ENCODE results near the gene AXL.

AXL gene

DNA sequence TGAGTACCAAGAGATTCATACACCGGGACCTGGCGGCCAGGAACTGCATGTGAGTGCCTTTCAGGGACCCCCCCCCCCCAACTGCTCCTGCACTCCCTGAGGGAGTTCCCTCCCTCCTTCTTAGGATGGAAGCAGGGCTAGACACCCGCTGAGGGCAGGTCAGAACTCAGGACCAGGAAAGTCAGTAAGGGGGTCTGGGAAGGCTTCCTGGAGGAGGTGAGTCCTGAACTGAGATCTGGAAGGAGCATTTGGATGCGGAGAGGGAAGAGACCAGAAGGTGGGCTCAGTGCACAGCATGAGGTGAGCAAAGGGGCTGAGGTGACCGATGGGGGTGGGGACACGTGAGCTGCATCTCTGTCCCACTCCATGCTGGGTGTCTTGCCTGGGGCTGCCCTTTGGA lies 34.6 kb downstream of the AXL start:
- TF ChIP-seq, protein P1, sequence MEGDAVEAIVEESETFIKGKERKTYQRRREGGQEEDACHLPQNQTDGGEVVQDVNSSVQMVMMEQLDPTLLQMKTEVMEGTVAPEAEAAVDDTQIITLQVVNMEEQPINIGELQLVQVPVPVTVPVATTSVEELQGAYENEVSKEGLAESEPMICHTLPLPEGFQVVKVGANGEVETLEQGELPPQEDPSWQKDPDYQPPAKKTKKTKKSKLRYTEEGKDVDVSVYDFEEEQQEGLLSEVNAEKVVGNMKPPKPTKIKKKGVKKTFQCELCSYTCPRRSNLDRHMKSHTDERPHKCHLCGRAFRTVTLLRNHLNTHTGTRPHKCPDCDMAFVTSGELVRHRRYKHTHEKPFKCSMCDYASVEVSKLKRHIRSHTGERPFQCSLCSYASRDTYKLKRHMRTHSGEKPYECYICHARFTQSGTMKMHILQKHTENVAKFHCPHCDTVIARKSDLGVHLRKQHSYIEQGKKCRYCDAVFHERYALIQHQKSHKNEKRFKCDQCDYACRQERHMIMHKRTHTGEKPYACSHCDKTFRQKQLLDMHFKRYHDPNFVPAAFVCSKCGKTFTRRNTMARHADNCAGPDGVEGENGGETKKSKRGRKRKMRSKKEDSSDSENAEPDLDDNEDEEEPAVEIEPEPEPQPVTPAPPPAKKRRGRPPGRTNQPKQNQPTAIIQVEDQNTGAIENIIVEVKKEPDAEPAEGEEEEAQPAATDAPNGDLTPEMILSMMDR (IDR thresholded peaks at IDR 0.05; ENCODE audit: low read depth, low read length, missing control alignments): no peak
- no peak overlapping the region for H3K4me3 ChIP-seq (ENCODE audit: low read depth, low read length)
- DNase-seq (ENCODE audit: low read depth): no peak

DNA sequence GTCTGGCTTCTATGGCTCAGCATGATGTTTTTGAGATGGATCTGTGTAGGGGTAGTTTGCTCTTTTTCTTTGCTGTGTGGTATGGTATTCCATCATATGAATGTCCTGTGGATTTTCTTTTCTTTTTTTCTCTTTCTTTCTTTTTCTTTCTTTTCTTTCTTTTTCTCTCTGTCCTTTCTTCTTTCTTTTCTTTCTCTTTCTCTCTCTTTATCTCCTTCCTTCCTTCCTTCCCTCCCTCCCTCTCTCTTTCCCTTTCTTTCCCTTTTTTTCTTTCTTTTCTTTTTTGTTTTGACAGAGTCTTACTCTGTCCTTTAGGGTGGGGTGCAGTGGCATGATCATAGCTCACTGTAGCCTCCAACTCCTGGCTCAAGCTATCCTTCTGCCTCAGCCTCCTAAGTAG lies 36.1 kb downstream of the AXL start:
- DNase-seq (ENCODE audit: low read depth): no peak
- TF ChIP-seq, protein P1 (IDR thresholded peaks at IDR 0.05; ENCODE audit: low read depth, low read length, missing control alignments): no peak
- no peak overlapping the region for H3K4me3 ChIP-seq (ENCODE audit: low read depth, low read length)

DNA sequence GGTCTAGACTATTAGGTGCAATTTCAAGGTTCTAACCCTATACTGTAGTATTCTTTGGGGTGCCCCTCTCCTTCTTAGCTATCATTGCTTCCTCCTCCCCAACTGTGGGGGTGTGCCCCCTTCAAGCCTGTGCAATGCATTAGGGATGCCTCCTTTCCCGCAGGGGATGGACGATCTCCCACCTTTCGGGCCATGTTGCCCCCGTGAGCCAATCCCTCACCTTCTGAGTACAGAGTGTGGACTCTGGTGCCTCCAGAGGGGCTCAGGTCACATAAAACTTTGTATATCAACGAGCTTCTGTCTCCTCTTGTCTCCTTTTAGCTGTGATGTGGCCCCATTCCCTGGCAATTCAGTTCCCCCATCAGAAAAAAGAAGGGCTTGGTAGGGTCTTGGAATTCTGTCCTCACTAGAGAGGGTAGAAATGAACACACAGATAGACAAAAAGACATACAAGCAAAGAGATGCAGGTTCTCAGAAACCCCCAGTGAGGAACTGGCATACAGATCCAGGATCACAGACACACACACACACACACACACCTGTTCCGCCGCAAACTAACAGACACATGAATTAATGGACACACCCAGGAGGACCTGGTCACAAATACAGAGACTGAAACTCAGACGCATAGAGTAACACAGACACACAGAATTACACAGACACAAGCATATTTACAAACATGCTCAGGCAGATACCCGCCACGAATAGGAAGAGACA lies 42.6 kb downstream of the AXL start:
- H3K4me3 ChIP-seq (ENCODE audit: low read depth, low read length): peak overlapping the region; percentile 80
- no peak for DNase-seq (ENCODE audit: low read depth)
- TF ChIP-seq, protein P1 (IDR thresholded peaks at IDR 0.05; ENCODE audit: low read depth, low read length, missing control alignments): no peak

DNA sequence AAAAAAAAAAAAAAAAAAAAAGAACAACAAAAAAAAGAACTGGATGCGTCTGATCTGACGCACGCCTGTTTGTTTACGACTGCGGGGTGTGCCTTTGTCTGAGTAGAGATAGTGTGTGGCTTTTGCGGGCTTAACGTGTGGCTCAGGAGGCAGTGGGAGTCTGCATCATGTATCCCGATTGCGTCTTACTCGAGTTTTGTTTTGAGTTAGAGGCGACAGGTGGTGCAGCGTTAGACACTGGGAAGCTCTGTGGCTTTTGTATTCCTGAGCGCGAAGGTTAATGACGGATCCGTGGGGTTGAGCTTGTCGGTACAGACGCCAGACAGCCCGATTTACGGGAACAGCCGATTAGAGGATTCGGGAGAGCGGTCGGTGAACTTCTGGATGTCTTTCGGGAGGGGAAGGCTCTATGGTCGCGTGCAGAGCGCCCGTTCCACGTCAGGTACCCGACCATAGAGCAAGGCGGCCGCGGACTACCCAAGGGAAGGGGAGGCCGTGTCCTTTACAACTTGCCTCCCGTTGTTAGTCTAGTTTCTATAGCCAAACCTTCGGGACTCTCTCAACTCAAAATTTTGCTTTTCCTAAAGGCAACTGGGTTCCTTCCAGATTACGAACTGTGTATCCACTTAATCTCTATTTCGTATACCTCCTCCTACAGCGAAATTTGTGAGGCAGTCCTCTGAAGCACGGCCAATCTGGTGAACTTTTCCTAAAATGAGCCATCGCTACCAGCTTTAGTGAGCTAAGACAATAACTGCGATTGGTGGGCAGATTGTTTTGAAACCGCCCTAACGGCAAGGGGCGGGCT lies 44.2 kb downstream of the AXL start:
- TF ChIP-seq, protein P1 (IDR thresholded peaks at IDR 0.05; ENCODE audit: low read depth, low read length, missing control alignments): no peak
- DNase-seq (ENCODE audit: low read depth): peak; percentile 31

DNA sequence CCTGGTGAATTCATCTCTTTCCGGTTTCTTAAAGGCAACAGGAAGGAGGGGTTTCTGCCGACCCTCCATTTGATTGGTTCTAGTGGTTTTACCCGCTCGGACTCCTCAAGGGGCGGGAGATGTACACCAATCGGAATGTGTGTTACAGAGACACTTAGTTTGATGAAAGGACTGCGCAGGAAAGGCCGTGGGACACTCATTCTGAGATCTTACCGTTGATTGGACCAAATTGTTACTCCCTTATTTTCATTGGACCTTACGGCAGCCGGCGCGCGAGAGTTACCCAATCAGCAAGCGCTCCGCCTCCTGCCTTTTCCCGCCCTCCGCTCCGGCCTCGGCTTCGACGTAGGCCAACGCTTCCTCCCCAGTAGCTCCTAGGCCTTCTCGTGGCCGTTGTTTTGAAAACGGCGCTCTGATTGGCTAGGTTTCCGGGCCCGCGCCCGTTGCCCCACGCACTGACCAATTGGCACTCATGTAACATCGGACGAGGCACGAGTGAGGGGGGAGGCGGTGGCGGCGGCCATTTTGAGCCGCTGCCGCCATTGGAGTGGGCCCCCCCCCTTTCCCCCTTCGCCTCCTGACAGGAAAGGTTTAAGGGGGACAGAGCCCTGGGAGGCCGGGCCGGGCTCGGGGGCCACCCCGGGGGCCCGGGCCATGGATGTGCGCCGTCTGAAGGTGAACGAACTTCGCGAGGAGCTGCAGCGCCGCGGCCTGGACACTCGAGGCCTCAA lies 45.0 kb downstream of the AXL start, which contains the start of gene HNRNPUL1:
TSS of gene HNRNPUL1 (plus strand) at position 523 of the 731 bp plus-strand sequence. CDS start at position 655, 132 bp downstream.
- peak; percentile 100 for DNase-seq (ENCODE audit: low read depth)
- H3K4me3 ChIP-seq (ENCODE audit: low read depth, low read length): peak within 1 kb of the TSS; percentile 95
- TF ChIP-seq, protein P1 (IDR thresholded peaks at IDR 0.05; ENCODE audit: low read depth, low read length, missing control alignments): peak; percentile 43

More for the DNA sequence above, 44.2 kb downstream of the AXL start:
- H3K4me3 ChIP-seq (ENCODE audit: low read depth, low read length): peak overlapping the region; percentile 80

DNA sequence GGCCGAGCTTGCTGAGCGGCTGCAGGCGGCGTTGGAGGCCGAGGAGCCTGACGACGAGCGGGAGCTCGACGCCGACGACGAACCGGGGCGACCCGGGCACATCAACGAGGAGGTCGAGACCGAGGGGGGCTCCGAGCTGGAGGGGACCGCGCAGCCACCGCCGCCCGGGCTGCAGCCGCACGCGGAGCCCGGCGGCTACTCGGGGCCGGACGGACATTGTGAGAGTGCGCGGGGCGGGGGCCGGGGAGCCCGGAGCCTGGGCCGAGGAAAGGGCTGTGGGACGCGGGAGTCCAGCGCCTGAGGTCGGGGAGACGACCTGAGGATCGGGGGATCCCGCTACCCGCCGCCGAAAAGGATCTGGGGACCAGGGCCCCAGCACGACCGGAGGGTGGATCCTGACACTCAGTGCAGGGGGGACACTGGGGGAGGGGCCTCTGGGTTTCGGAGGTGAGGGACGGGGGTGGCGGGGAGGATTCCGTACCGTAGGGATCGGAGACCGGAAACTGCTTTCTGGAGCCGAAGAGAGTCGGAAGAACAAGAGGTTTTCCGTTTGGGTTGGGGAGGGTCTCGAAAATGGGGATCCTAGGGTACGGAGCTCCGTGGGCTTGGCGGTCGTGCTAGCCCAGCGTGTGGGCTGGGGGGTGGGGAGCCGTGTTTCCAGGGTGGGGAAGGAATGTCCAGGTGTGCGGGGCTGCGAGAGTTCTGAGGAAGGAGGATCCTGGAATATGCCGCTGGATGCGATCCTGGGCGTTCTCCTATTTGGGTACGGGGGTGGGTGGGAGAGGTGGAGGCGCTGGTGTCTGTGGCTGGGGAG lies 45.8 kb downstream of the AXL start:
- peak overlapping the region; percentile 95 for H3K4me3 ChIP-seq (ENCODE audit: low read depth, low read length)
- DNase-seq (ENCODE audit: low read depth): peak; percentile 13
- TF ChIP-seq, protein P1 (IDR thresholded peaks at IDR 0.05; ENCODE audit: low read depth, low read length, missing control alignments): no peak

Measured in GM12864 (cell line).